Astrocyte of the hippocampus (primary cell): ENCODE results near the gene ASH1L.
"Not testable (repeated sequence)": the region's sequence is repeated elsewhere in the genome, so short reads cannot be mapped to it uniquely, and the experiment has no call there.

Experiments
- DNase-seq: peaks from one replicate; pipeline ENCODE4 v3.0.0; 2011; ENCODE audit warnings: low read depth, low spot score

The ASH1L gene, protein sequence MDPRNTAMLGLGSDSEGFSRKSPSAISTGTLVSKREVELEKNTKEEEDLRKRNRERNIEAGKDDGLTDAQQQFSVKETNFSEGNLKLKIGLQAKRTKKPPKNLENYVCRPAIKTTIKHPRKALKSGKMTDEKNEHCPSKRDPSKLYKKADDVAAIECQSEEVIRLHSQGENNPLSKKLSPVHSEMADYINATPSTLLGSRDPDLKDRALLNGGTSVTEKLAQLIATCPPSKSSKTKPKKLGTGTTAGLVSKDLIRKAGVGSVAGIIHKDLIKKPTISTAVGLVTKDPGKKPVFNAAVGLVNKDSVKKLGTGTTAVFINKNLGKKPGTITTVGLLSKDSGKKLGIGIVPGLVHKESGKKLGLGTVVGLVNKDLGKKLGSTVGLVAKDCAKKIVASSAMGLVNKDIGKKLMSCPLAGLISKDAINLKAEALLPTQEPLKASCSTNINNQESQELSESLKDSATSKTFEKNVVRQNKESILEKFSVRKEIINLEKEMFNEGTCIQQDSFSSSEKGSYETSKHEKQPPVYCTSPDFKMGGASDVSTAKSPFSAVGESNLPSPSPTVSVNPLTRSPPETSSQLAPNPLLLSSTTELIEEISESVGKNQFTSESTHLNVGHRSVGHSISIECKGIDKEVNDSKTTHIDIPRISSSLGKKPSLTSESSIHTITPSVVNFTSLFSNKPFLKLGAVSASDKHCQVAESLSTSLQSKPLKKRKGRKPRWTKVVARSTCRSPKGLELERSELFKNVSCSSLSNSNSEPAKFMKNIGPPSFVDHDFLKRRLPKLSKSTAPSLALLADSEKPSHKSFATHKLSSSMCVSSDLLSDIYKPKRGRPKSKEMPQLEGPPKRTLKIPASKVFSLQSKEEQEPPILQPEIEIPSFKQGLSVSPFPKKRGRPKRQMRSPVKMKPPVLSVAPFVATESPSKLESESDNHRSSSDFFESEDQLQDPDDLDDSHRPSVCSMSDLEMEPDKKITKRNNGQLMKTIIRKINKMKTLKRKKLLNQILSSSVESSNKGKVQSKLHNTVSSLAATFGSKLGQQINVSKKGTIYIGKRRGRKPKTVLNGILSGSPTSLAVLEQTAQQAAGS (N-terminal part only)

DNA sequence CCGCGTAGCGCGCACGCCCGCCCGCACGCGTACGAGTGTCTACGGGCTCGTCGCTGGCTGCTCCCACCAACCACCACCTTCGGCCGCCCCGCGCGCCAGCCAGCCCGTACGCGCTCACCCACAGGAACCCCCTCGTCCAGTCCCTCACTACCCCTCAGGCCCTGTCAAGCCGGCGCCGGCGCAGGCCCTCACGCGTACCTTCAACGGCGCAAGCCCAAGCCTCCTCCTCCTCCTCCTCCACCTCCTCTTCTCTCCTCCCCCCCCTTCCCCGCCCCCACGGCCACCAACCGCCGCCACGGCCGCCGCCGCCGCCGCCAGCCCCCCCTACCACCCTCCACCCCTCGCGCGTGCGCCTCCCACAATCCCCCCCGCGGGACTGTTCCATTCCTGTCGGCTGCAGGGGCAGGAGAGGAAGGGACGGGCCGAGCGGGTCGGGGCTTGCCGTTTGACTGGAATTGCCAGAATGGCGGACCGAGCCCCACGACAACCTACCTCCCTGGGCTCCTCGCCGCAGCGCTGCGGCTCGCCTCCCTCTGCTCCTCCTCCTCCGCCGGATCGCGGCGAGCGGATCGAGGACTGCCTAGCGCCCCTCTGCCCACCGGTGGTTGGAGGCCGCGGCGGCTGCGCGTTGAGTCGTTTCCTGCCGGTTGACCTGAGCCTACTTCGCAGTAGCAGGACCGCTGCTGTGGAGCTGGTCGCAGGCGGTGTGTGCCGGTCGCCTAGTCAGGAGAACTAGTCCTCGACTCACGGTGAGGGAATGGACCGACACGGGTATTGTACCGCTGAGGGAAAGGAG, at the start of gene ASH1L:
Gene ASH1L (minus strand): TSS at position 223 of the 796 bp plus-strand sequence. CDS start 41,284 bp downstream, outside the sequence.
- peak; percentile 98 for DNase-seq

GRCh38 chr1:155610257-155610647, 47.6 kb upstream of the ASH1L start:
- DNase-seq, result not testable (repeated sequence)

- peak; percentile 98 for DNase-seq
These were observed 47.1 kb upstream of the ASH1L start, which contains the start of gene MSTO1 for GRCh38 chr1:155609515-155610256. TSS of gene MSTO1 (plus strand) at chr1:155610218. CDS start at chr1:155610249, 31 bp downstream.

GRCh38 chr1:155608888-155609225, 46.3 kb upstream of the ASH1L start:
- DNase-seq, result no peak

DNA sequence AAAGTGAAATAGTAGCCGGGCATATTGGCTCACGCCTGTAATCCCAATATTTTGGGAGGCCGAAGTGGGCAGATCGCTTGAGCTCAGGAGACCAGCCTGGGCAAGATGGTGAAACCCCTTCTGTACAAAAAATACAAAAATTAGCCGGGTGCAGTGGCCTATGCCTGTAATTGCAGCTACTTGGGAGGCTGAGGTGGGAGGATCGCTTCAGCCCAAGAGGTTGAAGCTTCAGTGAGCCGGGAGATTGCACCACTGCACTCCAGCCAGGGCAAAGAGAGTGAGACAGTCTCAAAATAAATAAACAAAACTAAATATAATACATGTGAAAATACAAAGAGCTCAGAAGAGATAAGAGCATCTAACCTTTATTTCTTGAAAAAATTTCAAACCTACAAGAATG, 45.1 kb upstream of the ASH1L start:
- no peak for DNase-seq

DNA sequence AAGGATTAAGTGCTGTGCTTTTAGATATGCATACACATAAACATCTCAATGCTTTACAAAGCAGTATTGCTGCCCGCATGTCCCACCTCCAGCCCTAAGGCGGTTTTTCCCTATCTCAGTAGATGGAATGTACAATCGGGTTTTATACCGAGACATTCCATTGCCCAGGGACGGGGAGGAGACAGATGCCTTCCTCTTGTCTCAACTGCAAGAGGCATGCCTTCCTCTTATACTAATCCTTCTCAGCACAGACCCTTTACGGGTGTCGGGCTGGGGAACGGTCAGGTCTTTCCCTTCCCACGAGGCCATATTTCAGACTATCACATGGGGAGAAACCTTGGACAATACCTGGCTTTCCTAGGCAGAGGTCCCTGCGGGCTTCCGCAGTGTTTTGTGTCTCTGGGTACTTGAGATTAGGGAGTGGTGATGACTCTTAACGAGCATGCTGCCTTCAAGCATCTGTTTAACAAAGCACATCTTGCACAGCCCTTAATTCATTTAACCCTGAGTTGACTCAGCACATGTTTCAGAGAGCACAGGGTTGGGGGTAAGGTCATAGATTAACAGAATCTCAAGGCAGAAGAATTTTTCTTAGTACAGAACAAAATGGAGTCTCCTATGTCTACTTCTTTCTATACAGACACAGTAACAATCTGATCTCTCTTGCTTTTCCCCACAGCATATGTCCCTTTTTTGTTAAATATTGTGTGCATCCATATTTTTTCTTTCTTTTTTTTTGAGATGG, 37.4 kb upstream of the ASH1L start:
- DNase-seq, result not testable (repeated sequence)

DNA sequence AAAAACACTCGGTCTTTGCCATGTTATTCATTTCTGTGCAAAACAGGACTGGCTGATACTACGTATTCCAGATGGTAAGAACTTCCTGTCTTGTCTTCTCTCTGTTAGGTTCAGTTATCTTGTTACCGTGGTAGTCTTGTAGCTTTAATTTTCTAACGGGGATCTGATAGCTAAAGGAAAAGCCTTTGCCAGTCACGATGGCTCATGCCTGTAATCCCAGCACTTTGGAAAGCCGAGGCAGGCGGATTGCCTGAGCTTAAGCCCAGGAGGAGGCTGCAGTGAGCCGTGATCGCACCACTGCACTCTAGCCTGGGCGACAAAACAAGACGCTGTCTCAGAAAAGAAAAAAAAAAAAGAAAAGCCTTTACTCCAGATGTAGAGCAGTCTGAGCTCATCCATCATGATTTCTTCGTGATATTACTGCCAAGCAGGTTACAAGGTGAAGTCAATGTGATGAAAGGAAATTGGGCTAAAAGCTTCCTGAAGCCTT, 36.3 kb upstream of the ASH1L start:
- DNase-seq, result peak; percentile 21

DNA sequence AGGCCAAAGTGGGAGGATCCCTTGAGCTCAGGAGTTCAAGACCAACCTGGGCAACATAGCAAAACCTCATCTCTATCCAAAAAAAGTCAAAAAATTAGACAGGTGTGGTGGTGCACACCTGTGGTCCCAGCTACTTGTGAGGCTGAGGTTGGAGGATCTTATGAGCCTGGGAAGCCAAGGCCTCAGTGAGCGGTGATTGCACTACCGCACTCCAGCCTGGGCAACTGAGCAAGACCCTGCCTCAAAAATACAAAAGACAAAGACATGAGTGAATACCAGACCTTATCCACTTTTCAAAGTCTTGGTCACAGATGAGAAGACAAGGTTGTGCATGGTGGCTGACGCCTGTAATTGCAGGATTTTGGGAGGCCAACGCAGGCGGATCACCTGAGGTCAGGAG, 34.3 kb upstream of the ASH1L start:
- DNase-seq, result no peak

DNA sequence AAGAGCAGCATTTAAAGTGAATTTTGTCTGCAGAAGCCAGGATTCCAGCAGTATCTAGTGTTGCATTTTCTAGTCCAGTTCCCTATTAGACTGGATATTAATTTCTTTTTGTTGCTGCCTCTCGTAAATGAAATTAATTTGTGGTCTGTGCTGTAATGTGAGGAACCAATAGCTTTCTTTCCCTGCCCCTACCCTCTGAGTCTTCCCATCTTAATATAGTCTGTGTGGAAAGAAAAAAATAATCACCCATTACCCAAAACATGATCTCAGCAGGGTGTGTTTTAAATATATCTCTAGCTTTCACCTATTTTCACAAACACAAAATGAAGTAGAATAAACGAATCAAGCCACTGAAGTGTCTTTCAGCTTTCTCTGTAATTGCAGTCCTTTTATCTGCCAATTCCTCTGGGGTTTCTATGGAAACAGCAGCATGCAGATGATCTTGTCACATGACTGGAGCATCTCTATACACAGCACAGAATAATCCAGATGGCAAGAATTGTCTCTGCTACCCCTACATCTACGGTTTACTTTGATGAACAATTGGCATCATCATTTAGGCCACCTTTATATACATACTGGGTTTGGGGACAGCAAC, 33.4 kb upstream of the ASH1L start:
- not testable (repeated sequence) for DNase-seq

DNA sequence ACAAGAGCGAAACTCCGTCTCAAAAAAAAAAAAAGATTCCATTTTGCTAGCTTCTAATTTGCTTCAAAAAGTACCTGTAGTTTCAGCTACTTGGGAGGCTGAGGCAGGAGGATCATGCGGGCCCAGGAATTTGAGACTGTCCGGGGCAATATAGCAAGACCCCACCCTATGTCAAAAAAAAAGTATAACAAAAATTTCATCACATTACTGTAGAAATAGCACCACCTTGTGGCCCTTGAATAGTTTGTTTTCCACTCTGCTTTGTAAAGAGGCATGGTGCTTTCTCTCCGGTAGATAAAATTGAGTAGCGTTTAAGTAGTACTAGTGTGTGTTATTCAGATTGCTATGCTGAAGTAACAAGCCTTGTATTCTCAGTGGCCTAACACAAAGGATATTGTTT, 29.2 kb upstream of the ASH1L start:
- DNase-seq, result peak; percentile 75

GRCh38 chr1:155590516-155591247, 28.1 kb upstream of the ASH1L start:
- not testable (repeated sequence) for DNase-seq

- DNase-seq, result not testable (repeated sequence)
These were observed 26.7 kb upstream of the ASH1L start for GRCh38 chr1:155589282-155589681.

DNA sequence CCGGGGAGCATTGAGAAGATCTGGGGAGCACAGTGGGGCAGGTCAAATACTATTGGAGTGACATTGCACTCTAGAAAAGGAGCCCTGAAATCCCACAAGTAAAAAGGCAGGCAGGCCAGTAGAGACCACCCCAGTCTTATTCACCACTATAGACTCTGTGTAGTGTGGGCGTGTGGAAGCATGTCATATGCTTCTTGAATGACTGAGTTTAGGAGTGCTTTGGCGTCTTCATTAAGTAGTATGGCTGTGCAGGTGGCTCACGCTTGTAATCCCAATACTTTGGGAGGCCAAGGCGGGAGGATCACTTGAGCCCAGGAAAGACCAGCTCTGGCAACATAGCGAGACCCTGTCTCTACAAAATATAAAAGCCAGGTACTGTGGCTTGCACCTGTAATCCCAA, 21.2 kb upstream of the ASH1L start:
- not testable (repeated sequence) for DNase-seq

DNA sequence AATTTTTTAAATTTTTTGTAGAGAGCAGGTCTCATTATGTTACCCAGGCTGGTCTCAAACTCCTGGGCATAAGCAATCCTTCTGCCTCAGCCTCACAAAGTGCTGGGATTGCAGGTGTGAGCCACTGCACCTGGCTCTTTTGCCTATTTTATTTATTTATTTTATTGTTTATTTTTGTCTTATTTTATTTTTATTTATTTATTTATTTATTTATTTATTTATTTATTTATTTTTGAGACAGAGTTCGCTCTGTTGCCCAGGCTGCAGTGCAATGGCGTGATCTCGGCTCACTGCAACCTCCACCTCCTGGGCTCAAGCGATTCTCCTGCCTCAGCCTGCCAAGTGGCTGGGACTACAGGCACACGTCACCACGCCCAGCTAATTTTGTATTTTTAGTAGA, 13.0 kb upstream of the ASH1L start:
- not testable (repeated sequence) for DNase-seq

DNA sequence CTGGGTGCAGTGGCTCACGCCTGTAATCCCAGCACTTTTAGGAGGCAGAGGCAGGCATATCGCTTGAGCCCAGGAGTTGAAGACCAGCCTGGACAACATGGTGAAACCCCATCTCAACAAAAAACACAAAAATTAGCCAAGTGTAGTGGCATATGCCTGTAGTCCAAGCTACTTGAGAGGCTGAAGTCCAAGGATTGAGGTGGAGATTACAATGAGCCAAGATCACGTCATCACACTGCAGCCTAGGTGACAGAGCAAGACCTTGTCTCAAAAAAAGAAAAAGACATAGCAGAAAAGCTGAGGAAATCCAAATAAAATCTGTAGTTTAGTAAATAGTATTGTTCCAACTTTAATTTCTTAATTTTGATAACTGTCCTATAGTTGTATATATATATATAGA, 11.5 kb upstream of the ASH1L start:
- no peak for DNase-seq

GRCh38 chr1:155570593-155570990, 8.0 kb upstream of the ASH1L start:
- no peak for DNase-seq

DNA sequence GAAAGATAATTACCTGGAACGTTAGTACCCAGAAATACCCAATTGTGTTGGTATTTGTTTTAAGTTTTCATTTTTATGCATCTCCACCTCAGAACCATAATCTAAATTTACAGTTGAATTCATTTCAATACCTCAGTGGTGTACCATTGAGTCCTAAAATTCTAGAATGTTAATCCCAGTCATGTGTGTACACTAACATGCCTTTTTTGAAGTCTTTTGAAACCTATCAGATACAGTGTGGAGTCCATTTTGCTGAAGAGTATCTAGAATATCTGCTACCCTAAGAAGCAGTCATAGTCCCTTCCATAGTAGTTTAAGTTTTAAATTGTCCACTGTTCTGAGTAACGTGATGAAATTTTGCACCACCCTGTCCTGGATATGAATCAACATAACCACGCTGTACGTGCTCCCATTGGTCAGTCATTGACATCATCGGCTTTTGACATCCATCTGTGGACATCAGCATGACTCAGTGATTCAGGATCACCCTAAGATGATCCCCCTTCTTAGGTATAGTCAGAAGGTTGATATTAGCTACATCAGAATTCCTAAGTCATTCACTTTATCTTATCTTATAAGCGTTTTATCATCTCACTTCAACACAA, 7.5 kb upstream of the ASH1L start:
- peak; percentile 5 for DNase-seq

- DNase-seq, result not testable (repeated sequence)
These were observed 897 bp upstream of the ASH1L start for GRCh38 chr1:155563377-155564022.
